Measurements from ENCODE around the gene SLC39A8.

The SLC39A8 gene

GRCh38 chr4:102344520-102344953 is 745 bp downstream of the SLC39A8 start:
- peak overlapping the region; percentile 87 for H3K4me3 ChIP-seq (ENCODE audit: low read length)
- TF ChIP-seq CTCF (IDR thresholded peaks at IDR 0.05; ENCODE audit: low read depth, low read length, poor library complexity, severe bottlenecking) (no peak), EZH2phosphoT487 (IDR thresholded peaks at IDR 0.05; ENCODE audit: borderline replicate concordance, low read length) (no peak)
- H3K9me3 ChIP-seq (ENCODE audit: control insufficient read depth, insufficient read depth, low read length) = no peaks in the 10 kb centered on the region
- H3K27me3 ChIP-seq (ENCODE audit: control insufficient read depth, low read length) = no peaks in the 10 kb centered on the region
- peaks cover 28% of the 10 kb centered on the region for H3K36me3 ChIP-seq (ENCODE audit: control insufficient read depth, low read length)
- H3K27ac ChIP-seq (ENCODE audit: low read depth, low read length) = peak overlapping the region; percentile 97
- peak overlapping the region; percentile 96 for H3K4me2 ChIP-seq (ENCODE audit: low read length)
- peaks cover 45% of the 10 kb centered on the region for H3K4me1 ChIP-seq (ENCODE audit: control insufficient read depth, low read length)
- H3K9me2 ChIP-seq (replicated peaks; ENCODE audit: control insufficient read depth, low read length) = no peaks in the 10 kb centered on the region
- peaks cover 12% of the 10 kb centered on the region for H4K20me1 ChIP-seq (ENCODE audit: control insufficient read depth, insufficient read depth, low read depth, low read length)
- H3K79me2 ChIP-seq (ENCODE audit: control insufficient read depth, low read length) = peaks cover 46% of the 10 kb centered on the region
- H3F3A ChIP-seq (ENCODE audit: control insufficient read depth, insufficient read depth) = peaks cover 5% of the 10 kb centered on the region

- TF ChIP-seq CTCF (IDR thresholded peaks at IDR 0.05; ENCODE audit: low read depth, low read length, poor library complexity, severe bottlenecking) = no peak
- TF ChIP-seq EZH2phosphoT487 (IDR thresholded peaks at IDR 0.05; ENCODE audit: borderline replicate concordance, low read length) = no peak
These were observed 1.2 kb downstream of the SLC39A8 start for GRCh38 chr4:102343964-102344519.

GRCh38 chr4:102342404-102343074 is 2.7 kb downstream of the SLC39A8 start:
- Histone ChIP-seq H3K9me2 (replicated peaks; ENCODE audit: control insufficient read depth, low read length) (no peaks in the 10 kb centered on the region), H3K27me3 (ENCODE audit: control insufficient read depth, low read length) (no peaks in the 10 kb centered on the region), H3K4me2 (ENCODE audit: low read length) (peak overlapping the region; percentile 96), H3K4me1 (ENCODE audit: control insufficient read depth, low read length) (peaks cover 45% of the 10 kb centered on the region), H3K27ac (ENCODE audit: low read depth, low read length) (no peak overlapping the region), H4K20me1 (ENCODE audit: control insufficient read depth, insufficient read depth, low read depth, low read length) (peaks cover 15% of the 10 kb centered on the region), H3F3A (ENCODE audit: control insufficient read depth, insufficient read depth) (peaks cover 5% of the 10 kb centered on the region), H3K9me3 (ENCODE audit: control insufficient read depth, insufficient read depth, low read length) (no peaks in the 10 kb centered on the region), H3K79me2 (ENCODE audit: control insufficient read depth, low read length) (peaks cover 64% of the 10 kb centered on the region), H3K36me3 (ENCODE audit: control insufficient read depth, low read length) (peaks cover 38% of the 10 kb centered on the region), H3K4me3 (ENCODE audit: low read length) (peak overlapping the region; percentile 87)
- TF ChIP-seq CTCF (IDR thresholded peaks at IDR 0.05; ENCODE audit: low read depth, low read length, poor library complexity, severe bottlenecking) = no peak
- no peak for TF ChIP-seq EZH2phosphoT487 (IDR thresholded peaks at IDR 0.05; ENCODE audit: borderline replicate concordance, low read length)

More at GRCh38 chr4:102343964-102344519, 1.2 kb downstream of the SLC39A8 start:
- peaks cover 13% of the 10 kb centered on the region for H4K20me1 ChIP-seq (ENCODE audit: control insufficient read depth, insufficient read depth, low read depth, low read length)
- H3K79me2 ChIP-seq (ENCODE audit: control insufficient read depth, low read length) = peaks cover 51% of the 10 kb centered on the region
- H3K4me2 ChIP-seq (ENCODE audit: low read length) = peak overlapping the region; percentile 96
- H3K4me1 ChIP-seq (ENCODE audit: control insufficient read depth, low read length) = peaks cover 45% of the 10 kb centered on the region
- H3K27ac ChIP-seq (ENCODE audit: low read depth, low read length) = peak overlapping the region; percentile 97
- H3K36me3 ChIP-seq (ENCODE audit: control insufficient read depth, low read length) = peaks cover 31% of the 10 kb centered on the region
- H3K9me2 ChIP-seq (replicated peaks; ENCODE audit: control insufficient read depth, low read length) = no peaks in the 10 kb centered on the region
- H3K9me3 ChIP-seq (ENCODE audit: control insufficient read depth, insufficient read depth, low read length) = no peaks in the 10 kb centered on the region
- H3K27me3 ChIP-seq (ENCODE audit: control insufficient read depth, low read length) = no peaks in the 10 kb centered on the region
- H3F3A ChIP-seq (ENCODE audit: control insufficient read depth, insufficient read depth) = peaks cover 5% of the 10 kb centered on the region
- H3K4me3 ChIP-seq (ENCODE audit: low read length) = peak overlapping the region; percentile 87

Measured in DOHH2 (cell line).